GM19438 (cell line): ENCODE data around the gene VTI1B.
"Not testable (repeated sequence)": the region's sequence is repeated elsewhere in the genome, so short reads cannot be mapped to it uniquely, and the experiment has no call there.

Source experiments
- ATAC-seq: cut with Tn5 transposase; IDR thresholded peaks from one replicate; pipeline ENCODE4 v1.9.1; 2021; ENCODE audit warnings: low read depth; ENCODE audit not compliant: unreplicated experiment

Gene VTI1B, protein sequence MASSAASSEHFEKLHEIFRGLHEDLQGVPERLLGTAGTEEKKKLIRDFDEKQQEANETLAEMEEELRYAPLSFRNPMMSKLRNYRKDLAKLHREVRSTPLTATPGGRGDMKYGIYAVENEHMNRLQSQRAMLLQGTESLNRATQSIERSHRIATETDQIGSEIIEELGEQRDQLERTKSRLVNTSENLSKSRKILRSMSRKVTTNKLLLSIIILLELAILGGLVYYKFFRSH

DNA sequence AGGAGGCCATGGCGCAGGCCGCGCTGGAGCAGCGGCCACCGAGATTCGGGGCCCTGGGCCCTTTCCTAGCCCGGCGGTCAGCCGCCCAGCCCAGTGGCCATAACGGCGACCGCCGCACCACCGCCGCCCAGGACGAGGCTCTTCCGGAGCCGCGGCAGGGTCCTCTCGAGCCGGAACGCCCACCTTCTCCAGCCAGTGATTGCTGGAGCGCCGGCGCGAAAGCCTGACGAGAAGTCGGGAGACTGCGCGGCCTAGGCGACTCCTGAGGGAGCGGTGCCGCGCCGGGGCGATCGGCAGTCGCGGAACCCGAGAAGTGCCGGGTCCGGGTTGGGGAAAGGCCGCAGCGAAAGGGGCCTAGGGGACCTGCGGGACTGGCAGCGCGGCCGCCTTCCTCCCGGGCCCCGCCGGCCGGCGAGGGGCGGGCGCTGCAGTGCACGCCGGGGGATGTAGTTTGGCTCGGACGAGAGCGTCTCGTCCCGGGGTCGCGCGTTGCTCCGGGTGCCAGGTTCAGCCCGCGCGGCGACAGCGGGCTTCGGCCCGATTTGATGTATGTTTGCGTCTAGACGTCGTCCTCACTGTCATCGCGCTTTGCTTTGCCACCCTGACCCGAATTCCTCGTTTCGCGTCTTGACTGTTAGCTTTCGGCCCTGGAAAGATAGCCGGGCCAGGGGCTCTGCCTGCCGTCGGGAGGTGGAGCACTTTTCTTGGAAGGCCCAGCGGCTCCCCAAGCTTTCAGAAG is at the start of gene VTI1B:
TSS of gene VTI1B (minus strand) at position 153 of the 739 bp plus-strand sequence. CDS start at position 10, 143 bp downstream.
- ATAC-seq, result peak; percentile 87

DNA sequence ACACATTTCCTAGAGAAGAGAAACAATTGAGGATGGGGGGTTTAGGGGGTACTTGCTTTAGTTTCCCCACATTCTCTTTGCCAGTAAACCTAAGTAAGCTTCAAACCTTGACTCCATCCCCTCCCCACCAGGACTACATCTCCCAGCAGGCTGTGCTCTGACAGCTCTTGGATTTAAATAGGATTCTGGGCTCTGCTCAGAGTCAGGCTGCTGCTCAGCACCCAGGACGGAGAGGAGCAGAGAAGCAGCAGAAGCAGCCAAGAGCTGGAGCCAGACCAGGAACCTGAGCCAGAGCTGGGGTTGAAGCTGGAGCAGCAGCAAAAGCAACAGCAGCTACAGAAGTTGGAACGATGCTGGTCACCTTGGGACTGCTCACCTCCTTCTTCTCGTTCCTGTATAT is 47.9 kb upstream of the VTI1B start:
- no peak for ATAC-seq

DNA sequence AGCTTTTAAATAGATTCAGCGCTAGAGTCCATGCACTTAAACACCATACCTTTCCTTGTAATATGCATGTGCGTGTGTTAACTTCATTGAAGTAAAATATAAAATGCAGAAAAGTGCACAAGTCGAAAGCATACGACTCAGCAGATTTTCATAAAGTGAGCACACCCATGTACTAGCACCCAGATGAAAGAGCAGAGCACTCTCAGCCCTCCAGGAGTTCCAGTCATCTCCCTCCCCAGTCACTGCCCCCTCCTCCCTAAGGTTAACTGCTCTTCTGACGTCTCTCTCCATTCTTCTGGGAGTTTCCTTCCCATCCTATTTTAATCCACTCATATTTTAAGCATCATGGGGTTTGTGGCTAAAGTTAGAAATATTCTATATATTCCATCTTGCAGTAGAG is 47.4 kb upstream of the VTI1B start:
- ATAC-seq, result no peak

DNA sequence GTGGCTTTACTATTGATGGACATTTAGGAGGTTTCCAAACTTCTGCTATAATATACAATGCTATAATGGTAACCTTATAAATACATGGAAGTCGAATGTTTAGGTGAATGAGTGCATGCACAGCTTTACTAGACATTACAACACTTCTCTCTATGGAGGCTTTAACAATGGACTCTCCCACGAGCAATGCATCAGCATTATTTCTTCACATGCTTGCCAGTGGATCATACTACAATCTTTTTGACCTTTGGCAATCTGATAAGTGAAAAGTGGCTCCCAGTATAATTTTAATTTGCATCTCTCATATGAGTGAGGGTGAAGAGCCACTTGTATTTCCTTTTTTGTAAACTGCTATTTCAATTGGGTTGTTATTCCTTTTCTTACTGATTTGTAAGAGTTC is 45.4 kb upstream of the VTI1B start:
- no peak for ATAC-seq

DNA sequence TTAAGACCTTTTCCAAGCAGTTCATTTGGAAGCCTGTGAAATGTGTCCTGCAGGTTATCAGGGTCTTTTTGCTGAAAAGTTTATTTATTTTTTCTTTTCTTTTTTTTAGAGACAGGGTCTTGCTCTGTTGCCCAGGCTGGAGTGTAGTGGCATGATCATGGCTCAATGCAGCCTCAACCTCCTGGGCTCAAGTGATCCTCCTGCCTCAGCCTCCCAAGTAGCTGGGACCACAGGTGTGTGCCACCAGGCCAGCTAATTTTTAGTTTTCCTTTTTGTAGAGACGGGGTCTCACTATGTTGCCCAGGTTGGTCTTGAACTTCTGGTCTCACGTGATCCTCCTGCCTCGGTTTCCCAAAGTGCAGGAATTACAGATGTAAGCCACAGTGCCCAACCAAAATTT is 45.0 kb upstream of the VTI1B start:
- ATAC-seq, result not testable (repeated sequence)

DNA sequence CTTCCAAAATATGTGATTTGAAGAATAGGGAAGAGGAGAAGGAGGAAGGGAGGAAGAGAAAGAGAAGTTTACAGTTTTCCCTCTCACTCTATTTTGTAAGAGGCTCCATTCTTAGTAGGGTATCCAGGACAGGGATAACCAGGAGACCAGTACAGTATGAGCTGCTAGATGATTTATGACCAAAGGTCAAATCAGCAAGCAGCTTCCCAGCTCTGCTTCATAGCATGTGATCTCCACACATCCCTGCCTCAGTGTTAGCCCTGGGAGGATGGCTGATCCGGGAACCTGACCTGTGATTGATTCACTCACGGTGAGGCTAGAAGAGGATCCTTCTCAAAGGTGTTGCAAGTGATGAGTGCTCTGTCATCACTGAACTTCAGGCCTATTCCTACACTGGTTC is 43.8 kb upstream of the VTI1B start:
- ATAC-seq, result no peak

DNA sequence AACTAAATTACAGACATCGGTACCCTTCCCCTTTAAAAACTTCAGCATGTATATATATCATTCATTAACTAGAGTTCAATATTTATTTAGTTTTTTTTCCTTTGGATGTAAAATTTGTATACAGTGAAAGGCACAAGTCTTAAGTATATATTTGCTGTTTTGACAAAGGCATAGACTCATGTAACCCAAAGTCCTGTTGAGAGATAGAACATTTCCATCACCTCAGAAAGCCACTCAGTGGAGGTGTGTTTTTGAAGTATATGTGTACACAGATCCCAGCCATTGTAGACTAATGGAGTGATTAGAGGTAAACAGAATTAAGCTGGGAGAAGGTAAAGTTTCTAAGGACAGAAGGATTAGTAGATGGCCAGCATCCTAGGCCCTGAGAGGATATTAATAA is 42.6 kb upstream of the VTI1B start:
- ATAC-seq, result no peak

DNA sequence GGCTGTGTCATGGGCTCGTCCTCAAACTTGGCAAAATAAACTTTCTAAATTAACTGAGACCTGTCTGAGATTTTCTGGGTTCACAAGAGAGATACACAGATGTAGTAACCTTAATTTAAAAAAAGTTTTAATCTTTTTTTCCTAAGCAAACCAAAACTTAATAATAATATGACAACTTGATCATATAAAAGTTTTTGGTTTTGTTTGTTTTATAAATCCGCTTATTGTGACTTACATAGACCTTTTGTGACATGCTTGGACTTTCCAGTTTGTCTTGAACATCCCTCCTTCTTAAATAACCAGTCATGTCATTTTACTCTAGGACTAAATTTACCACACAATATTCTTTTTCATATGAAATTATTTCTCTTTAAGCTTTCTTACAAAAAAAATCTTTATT is 35.8 kb upstream of the VTI1B start:
- no peak for ATAC-seq

DNA sequence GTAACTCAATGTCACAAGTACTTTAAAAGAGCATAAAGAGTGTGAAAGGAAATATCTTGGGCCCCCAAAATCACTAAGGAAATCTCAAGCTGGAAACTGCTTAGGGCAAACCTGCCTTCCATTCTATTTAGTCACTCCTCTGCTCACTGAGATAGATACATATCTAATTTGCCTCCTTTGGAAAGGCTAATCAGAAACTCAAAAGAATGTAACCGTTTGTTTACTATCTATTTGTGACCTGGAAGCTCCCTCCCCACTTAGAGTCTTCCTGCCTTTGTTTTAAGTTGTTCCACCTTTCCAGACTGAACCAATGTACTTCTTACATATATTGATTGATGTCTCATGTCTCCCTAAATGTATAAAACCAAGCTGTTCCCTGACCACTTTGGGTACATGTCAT is 35.4 kb upstream of the VTI1B start:
- not testable (repeated sequence) for ATAC-seq

DNA sequence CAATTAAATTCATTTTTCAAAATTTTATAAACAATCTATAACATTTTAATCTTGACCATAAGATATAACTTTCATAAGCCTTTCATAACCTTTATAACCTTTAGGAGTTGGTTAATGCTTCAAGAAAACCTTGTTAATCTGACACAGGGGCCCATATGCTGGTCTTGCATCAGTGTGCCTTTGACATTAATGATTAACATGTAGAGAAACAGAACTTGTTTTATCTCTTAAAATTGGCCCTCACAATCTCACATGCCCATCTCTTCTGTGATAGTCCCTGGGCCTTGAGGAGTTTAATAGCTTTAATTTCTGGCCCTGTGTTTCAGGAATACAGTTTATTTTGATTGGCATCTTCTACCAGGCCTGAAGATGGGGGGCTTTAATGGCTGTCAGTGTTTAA is 34.9 kb upstream of the VTI1B start:
- ATAC-seq, result not testable (repeated sequence)

DNA sequence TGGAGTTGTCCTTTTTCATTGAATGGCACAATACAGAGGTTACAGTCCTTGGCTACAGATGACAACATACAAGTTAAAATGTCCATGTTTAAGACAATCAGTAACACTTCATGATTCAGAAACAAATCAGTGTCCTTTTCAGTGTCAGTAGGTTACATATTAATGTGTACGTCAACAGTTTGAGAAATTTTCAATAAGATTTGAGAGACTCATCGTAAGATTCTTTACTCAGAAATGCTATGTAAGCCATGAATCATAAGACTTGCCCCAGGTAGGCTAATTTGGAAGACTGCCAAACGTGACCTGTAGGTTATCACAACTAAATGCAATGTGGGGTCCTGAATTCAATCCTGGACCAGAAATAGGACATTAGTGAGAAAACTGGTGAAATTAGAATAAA is 30.8 kb upstream of the VTI1B start:
- no peak for ATAC-seq

DNA sequence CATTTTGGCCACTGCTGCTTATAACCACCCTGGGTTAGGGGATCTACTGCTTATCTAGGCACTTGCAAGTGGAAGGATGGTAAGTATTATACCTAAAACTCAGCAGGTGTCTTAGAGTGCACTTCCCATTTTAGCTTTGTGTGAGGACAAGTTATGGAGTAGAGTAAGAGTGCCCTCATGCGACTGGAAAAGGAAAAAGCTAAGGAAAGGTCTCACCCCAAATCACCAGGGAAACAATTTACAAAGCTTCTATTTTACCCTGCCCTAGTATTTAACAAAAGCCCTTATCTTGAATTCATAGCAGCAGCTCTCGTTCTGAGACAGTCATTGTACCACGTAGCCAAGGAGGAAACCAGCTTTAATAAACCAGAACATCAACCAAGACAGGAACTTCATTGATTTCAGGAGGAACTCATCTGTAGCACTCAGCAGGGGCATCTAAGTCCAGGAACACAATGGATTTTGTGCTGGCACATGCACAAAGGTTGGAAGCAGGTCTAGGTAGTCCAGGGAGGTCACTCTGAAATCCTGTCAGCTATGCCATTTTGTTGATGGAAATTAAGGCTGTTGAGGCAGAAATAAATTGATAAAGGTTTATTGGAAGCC is 30.2 kb upstream of the VTI1B start:
- no peak for ATAC-seq

DNA sequence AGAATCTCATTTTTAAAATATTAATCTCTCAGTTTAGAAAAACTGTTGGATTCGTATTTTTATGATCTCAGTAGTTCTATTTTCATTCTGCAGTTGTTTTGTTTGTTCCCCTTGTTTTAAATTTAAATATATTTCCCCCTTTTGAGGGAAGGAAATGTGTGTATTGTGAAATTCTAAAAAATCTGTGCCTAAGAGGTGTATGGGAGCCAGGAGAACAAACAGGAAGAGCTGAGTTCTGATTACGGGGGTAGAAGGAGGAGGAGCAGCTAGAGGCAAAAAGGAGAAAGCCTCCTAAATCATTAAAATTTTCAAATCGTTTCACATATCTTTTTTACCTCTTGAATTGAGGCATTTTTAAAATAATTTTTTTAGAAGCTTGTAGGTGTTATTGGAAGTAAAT is 29.6 kb upstream of the VTI1B start:
- no peak for ATAC-seq

DNA sequence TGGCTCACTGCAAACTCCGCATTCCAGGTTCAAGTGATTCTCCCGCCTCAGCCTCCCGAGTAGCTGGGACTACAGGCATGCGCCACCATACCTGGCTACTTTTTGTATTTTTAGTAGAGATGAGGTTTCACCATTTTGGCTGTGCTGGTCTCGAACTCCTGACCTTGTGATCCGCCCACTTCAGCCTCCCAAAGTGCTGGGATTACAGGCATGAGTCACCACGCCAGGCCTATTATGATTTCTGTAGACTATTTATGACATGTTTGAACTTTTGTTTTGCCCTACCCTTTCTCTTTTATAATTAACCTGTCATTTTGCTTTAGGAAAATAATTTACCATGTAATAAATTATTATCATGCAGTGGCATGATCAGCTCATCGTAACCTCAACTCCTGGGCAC is 27.1 kb upstream of the VTI1B start, which contains the start of gene RDH12:
TSS of gene RDH12 (plus strand) at position 395 of the 400 bp plus-strand sequence. CDS start 20,757 bp downstream, outside the sequence.
- not testable (repeated sequence) for ATAC-seq

DNA sequence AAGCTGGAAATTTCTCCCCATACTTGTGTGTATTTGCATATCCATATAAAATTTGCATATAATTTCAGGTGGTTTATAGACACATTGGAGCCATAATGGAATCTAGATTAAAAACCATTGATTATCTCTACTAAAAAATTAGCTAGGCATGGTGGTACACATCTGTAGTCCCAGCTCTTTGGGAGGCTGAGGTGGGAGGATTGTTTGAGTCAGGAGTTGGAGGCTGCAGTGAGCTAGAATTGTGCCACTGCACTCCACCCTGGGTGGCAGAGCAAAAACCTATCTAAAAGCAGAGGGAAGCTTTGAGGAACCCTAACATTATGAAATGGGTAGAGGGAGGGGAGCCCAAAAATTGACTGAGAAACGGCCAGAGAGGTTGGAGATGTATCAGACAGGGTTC is 23.7 kb upstream of the VTI1B start:
- no peak for ATAC-seq

DNA sequence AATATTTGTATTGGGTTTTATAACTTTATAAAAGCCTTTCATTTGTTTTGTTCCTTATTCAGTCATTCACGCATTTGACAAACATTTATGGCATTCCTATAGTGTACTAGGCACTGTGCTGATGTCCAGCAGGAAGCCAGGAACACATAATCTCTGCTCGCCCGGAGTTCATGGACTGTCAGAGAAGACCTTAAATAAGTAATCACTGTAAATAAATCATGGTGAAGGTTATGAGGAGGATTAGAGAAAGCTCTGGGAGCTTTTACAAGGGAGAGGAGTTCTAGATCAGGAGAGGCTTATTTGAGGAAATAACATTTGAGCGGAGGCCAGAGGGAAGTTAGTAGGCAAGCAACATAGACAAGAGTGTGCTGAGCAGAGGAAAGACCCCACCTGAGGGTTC is 22.6 kb upstream of the VTI1B start:
- no peak for ATAC-seq

DNA sequence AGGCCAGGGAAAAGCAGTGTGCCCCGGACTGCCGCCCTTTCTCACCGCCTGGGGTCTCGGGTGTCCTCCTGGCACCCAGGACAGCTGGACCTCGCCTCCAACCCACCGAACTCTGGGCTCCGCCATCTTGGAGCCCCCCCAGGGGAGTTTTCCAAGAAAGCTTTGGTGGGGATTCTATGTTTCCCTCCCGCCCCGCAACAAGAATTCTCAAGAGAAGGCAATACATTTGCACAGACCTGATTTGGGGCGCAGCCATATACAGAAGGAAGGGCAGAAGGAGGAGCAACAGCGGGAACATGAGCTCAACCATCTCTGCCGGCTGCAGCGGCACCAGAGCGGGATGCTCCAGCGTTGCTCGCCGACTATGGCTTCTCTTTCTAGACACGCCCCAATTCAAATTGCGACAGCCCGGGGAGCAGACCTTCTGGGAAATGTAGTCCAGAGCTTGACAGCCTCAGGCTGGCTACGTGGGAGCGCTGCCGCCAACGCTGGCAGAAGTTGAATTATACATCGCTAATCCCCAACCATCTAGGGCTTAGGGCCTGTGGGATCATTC is 21.0 kb upstream of the VTI1B start, which contains the start of gene RDH11:
TSS of gene RDH11 (minus strand) at position 371 of the 556 bp plus-strand sequence. CDS start at position 310, 61 bp downstream.
- ATAC-seq, result peak; percentile 82

DNA sequence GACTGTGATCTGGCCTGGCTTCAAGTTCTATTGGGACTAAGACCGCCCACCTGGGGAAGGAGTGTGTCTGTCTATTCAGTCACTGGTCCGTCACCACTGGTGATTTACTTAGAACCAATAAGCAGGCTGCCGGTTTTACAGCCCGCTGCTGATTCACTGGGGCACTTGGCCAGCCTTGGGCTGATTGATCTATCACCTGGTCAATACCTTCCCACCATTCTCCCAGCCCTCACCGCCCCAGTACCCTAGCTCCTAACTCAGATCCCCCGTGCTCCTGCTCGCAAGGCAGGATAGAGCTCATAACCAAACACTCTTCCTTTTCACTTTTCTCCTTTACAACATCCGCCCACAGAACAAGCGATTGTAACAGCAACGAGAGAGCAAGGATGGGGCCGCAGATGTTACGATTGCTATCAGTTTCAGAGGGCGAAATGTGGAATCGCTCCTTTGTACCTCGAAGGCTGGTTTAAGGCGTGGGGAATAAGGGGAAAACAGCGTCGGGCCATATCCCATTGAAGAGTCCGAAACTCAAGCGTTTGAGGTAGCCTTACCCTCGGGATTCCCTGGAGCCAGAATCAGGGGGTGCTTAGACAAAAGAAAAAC is 20.5 kb upstream of the VTI1B start:
- peak; percentile 85 for ATAC-seq

DNA sequence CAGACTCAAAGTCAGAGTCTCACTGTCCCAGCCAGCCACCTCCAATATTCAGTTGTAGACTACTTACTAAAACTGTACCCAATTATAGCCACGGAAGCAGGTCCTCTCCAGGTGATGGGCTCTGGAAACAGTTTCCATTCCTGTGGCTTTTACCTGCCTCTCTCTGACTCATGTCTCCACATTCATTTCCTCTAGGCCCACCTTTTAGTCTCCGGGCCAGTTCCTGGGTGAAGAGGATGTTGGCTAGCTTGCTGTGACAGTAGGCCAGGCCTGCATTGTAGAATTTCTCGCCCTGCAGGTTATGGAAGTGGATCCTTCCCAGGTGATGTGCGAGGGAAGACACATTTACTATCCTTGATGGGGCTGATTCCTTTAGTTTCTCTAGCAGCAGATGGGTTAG is 15.6 kb upstream of the VTI1B start:
- no peak for ATAC-seq

DNA sequence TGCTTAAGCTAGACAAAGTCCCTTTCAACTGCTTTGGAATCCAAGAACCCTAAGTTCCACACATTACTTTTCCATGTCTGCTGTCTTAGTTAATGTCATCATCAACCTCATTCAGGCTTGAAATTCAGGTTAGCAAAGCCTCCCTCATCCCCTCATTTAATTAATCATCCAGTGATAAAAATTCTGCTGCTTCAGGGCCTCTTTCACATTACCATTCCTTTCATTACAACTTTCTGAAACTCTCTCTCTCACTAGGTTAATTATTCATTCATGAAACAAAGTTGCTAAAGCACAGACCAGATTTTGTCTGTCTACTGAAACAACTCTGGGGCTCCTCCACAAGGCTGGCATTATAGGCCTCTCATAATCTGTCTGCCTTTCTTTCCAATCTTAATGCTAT is 9.4 kb upstream of the VTI1B start:
- no peak for ATAC-seq

DNA sequence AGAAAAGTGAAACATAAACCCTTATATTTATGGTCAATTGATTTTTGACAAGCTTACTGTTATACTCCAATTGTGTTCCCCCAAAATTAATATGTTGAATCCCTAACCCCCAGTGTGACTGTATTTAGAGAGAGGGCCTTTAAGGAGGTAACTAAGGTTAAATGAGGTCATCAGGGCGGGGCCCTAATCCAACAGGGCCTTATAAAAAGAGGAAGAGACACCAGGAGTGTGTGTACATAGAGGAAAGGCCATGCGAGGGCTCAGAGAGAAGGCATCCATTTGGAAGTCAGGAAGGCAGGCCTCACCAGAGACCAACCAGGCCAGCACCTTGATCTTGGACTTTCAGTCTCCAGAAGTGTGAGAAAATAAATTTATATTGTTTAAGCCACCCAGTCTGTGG is 6.5 kb upstream of the VTI1B start:
- no peak for ATAC-seq
